ENCODE measurements around the gene LRRC1.

GRCh38 chr6:53855940-53856339, 61.1 kb downstream of the LRRC1 start:
- no peak for TF ChIP-seq RAD21 (IDR thresholded peaks at IDR 0.05; ENCODE audit: insufficient read depth, low read depth, low read length)
- no peak for TF ChIP-seq ZBTB33 (IDR thresholded peaks at IDR 0.05)
- TF ChIP-seq ZNF207 (IDR thresholded peaks at IDR 0.05; ENCODE audit: borderline replicate concordance): no peak
- TF ChIP-seq MXI1 (IDR thresholded peaks at IDR 0.05; ENCODE audit: low read depth, low read length): no peak
- no peak for TF ChIP-seq CTCF (IDR thresholded peaks at IDR 0.05 in 2 of 3, conservative IDR thresholded peaks at IDR 0.05 in 1 of 3; ENCODE audit: control insufficient read depth in 2 of 3, extremely low read depth in 1 of 3, insufficient read depth in 1 of 3, low read depth in 3 of 3, low read length in 3 of 3)
- TF ChIP-seq NRF1 (conservative IDR thresholded peaks at IDR 0.05; ENCODE audit: low read depth, low read length): no peak
- TF ChIP-seq ATF2 (IDR thresholded peaks at IDR 0.05; ENCODE audit: low read length): no peak
- TF ChIP-seq RBBP5 (conservative IDR thresholded peaks at IDR 0.05): no peak
- no peak for TF ChIP-seq YY1 (IDR thresholded peaks at IDR 0.05; ENCODE audit: low read depth, low read length)
- no peak for TF ChIP-seq POLR2AphosphoS5 (IDR thresholded peaks at IDR 0.05; ENCODE audit: low read length)

All from GM12878 (cell line).